Astrocyte (in vitro differentiated cells and primary cell): Measurements from ENCODE around the gene PPIL6. TPM values are rescaled to one million over a fixed set of nuclear protein-coding genes. Genes with fewer than 3 reads are reported as not detected.

Source experiments
- DNase-seq: peaks from one replicate; pipeline ENCODE4 v3.0.0-alpha.2; 2010; ENCODE audit warnings: low read depth
- FAIRE-seq: peaks from 2 replicates; lab custom pipeline; 2011; peaks lifted over from hg19 to GRCh38; lab: Jason Lieb, UNC
- H2AFZ ChIP-seq: 2 replicates; pipeline ENCODE4 v1.6.0; 2012; ENCODE audit warnings: low read depth, low read length, inconsistent platforms
- H3K27ac ChIP-seq: 2 replicates; pipeline ENCODE4 v1.5.1; 2011; ENCODE audit warnings: low read depth, low read length, inconsistent platforms
- H3K27me3 ChIP-seq: 2 replicates; pipeline ENCODE4 v1.6.0; 2011; ENCODE audit warnings: low read length, inconsistent platforms; ENCODE audit not compliant: insufficient read depth
- H3K36me3 ChIP-seq: 2 replicates; pipeline ENCODE4 v1.5.1; 2011; ENCODE audit warnings: low read length, inconsistent platforms; ENCODE audit not compliant: insufficient read depth
- H3K4me1 ChIP-seq: 2 replicates; pipeline ENCODE4 v1.5.1; 2011; ENCODE audit warnings: low read length, inconsistent platforms; ENCODE audit not compliant: insufficient read depth
- H3K4me2 ChIP-seq: 2 replicates; pipeline ENCODE4 v1.6.0; 2012; ENCODE audit warnings: low read length, inconsistent platforms
- H3K4me3 ChIP-seq: 2 replicates; pipeline ENCODE4 v1.5.1; 2011; ENCODE audit warnings: low read depth, mild to moderate bottlenecking, low read length, inconsistent platforms; ENCODE audit not compliant: insufficient read depth
- H3K79me2 ChIP-seq: 2 replicates; pipeline ENCODE4 v1.6.0; 2012; ENCODE audit warnings: mild to moderate bottlenecking, low read length, inconsistent platforms; ENCODE audit not compliant: insufficient read depth
- H3K9ac ChIP-seq: 2 replicates; pipeline ENCODE4 v1.6.0; 2012; ENCODE audit warnings: mild to moderate bottlenecking, low read length, inconsistent platforms
- H3K9me3 ChIP-seq: 2 replicates; pipeline ENCODE4 v1.5.1; 2012; ENCODE audit warnings: low read depth, mild to moderate bottlenecking, low read length, inconsistent platforms; ENCODE audit not compliant: insufficient read depth
- H4K20me1 ChIP-seq: 2 replicates; pipeline ENCODE4 v1.6.0; 2012; ENCODE audit warnings: low read length, inconsistent platforms; ENCODE audit not compliant: insufficient read depth
- H3K27ac Mint-ChIP-seq: one replicate; pipeline ENCODE4 v1.8.0; 2021; ENCODE audit warnings: mild to moderate bottlenecking, mixed read lengths; ENCODE audit not compliant: unreplicated experiment
- H3K27me3 Mint-ChIP-seq: one replicate; pipeline ENCODE4 v1.8.0; 2021; ENCODE audit warnings: low read depth, mixed read lengths; ENCODE audit not compliant: unreplicated experiment
- H3K36me3 Mint-ChIP-seq: one replicate; pipeline ENCODE4 v1.8.0; 2021; ENCODE audit warnings: low read depth, mixed read lengths; ENCODE audit not compliant: unreplicated experiment
- H3K4me1 Mint-ChIP-seq: one replicate; pipeline ENCODE4 v1.8.0; 2021; ENCODE audit warnings: low read depth, mixed read lengths; ENCODE audit not compliant: unreplicated experiment
- H3K4me3 Mint-ChIP-seq: one replicate; pipeline ENCODE4 v1.8.0; 2021; ENCODE audit warnings: mild to moderate bottlenecking, moderate library complexity, mixed read lengths; ENCODE audit not compliant: unreplicated experiment
- H3K9me3 Mint-ChIP-seq: one replicate; pipeline ENCODE4 v1.8.0; 2021; ENCODE audit warnings: mild to moderate bottlenecking, mixed read lengths; ENCODE audit not compliant: unreplicated experiment
- EZH2 ChIP-seq: IDR thresholded peaks from 2 replicates; pipeline ENCODE4 v1.6.1; 2012; ENCODE audit warnings: mild to moderate bottlenecking, low read length, inconsistent platforms; ENCODE audit not compliant: insufficient read depth
- total RNA-seq: library from RNA; stranded (reverse); gene quantifications from 2 replicates; pipeline ENCODE4 v1.2.1, GENCODE V29; 2021
- TF ChIP-seq, protein P1 (sequence below): IDR thresholded peaks from 2 replicates; pipeline ENCODE4 v1.5.1; 2011; ENCODE audit warnings: low read depth, mild to moderate bottlenecking, inconsistent platforms, low read length, moderate library complexity; ENCODE audit not compliant: insufficient read depth

Gene PPIL6
- total RNA-seq, 1 donor from 2014 or later = 1.7 TPM

DNA sequence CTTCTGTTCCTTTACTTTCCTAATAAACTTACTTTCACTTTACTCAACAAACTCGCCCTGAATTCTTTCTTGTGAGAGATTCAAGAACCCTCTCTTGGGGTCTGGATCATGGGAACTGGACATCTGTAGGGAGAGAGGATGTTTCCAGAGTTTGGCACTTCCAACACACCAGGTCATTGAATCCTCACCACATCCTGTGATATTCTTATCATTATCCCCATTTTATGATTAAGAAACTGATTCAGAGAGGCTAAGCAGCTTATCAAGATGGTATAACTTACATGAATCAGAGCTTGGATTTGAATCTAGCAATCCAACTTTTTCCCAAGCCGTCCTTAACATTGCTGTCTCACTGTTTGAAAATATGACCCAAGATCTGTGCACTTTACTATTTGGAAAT, 15.5 kb downstream of the PPIL6 start:
- Histone ChIP-seq H4K20me1 (no peaks in the 10 kb centered on the region), H3K4me3 (no peak overlapping the region), H3K4me1 (peaks cover 7% of the 10 kb centered on the region), H3K9me3 (no peaks in the 10 kb centered on the region), H3K79me2 (no peaks in the 10 kb centered on the region), H3K27ac (no peak overlapping the region), H3K9ac (no peak overlapping the region), H2AFZ (no peak overlapping the region), H3K36me3 (no peaks in the 10 kb centered on the region), H3K4me2 (no peak overlapping the region), H3K27me3 (no peaks in the 10 kb centered on the region)
- H3K27me3 Mint-ChIP-seq = no peaks in the 10 kb centered on the region
- H3K36me3 Mint-ChIP-seq = no peaks in the 10 kb centered on the region
- DNase-seq (peak; percentile 25), FAIRE-seq (no peak)
- no peaks in the 10 kb centered on the region for H3K9me3 Mint-ChIP-seq
- H3K4me3 Mint-ChIP-seq = no peak overlapping the region
- H3K4me1 Mint-ChIP-seq = no peaks in the 10 kb centered on the region
- TF ChIP-seq EZH2 = no peak
- TF ChIP-seq, protein P1, sequence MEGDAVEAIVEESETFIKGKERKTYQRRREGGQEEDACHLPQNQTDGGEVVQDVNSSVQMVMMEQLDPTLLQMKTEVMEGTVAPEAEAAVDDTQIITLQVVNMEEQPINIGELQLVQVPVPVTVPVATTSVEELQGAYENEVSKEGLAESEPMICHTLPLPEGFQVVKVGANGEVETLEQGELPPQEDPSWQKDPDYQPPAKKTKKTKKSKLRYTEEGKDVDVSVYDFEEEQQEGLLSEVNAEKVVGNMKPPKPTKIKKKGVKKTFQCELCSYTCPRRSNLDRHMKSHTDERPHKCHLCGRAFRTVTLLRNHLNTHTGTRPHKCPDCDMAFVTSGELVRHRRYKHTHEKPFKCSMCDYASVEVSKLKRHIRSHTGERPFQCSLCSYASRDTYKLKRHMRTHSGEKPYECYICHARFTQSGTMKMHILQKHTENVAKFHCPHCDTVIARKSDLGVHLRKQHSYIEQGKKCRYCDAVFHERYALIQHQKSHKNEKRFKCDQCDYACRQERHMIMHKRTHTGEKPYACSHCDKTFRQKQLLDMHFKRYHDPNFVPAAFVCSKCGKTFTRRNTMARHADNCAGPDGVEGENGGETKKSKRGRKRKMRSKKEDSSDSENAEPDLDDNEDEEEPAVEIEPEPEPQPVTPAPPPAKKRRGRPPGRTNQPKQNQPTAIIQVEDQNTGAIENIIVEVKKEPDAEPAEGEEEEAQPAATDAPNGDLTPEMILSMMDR = no peak
- H3K27ac Mint-ChIP-seq = no peak overlapping the region

DNA sequence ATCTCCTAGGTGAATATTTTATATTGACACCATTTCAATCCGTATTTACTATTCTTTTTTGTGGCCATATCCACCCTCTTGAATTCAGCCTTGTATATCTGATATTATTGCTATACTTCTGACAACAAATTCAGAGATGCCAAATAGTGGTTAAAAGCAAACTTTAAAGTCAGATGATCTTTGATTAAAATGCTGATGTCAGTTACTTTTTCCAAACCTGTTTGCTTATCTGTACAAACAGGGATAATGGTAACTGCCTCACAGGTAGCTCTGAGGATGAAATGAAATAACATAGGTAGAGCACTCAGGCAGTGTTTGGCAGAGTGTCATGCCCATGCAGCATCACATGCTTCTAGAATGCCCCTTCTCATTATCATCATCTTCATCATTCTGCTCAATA, 19.2 kb downstream of the PPIL6 start:
- Histone ChIP-seq H2AFZ (no peak overlapping the region), H3K9me3 (no peaks in the 10 kb centered on the region), H3K36me3 (no peaks in the 10 kb centered on the region), H3K79me2 (no peaks in the 10 kb centered on the region), H3K4me3 (no peak overlapping the region), H4K20me1 (no peaks in the 10 kb centered on the region), H3K27ac (no peak overlapping the region), H3K9ac (no peak overlapping the region), H3K4me1 (peaks cover 7% of the 10 kb centered on the region), H3K27me3 (no peaks in the 10 kb centered on the region), H3K4me2 (no peak overlapping the region)
- DNase-seq (no peak), FAIRE-seq (no peak)
- no peaks in the 10 kb centered on the region for H3K4me1 Mint-ChIP-seq
- TF ChIP-seq EZH2 = no peak
- TF ChIP-seq, protein P1 = no peak
- no peak overlapping the region for H3K4me3 Mint-ChIP-seq
- H3K27ac Mint-ChIP-seq = no peak overlapping the region
- no peaks in the 10 kb centered on the region for H3K36me3 Mint-ChIP-seq
- H3K27me3 Mint-ChIP-seq = peaks cover 3% of the 10 kb centered on the region
- H3K9me3 Mint-ChIP-seq = no peaks in the 10 kb centered on the region

DNA sequence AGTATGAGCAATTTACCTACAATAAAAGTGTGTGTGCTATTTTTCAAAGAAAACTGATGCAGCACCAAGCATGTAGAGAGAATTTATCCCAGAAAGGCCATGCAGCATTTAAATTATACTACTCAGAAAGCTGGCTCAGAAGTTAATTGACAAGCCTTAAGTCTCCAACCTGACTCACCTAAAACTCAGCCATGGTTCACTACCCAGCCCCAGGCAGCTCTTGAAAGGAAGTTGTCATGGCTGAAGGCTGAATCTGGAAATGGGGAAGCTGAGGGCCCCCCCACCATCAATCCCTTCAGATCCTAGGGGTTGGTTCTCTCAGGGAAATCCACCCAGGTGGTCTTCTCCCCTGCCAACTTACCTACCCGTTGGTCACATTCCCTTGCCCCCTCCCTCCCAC, 19.7 kb downstream of the PPIL6 start:
- TF ChIP-seq EZH2 = no peak
- DNase-seq = no peak
- H3K9me3 Mint-ChIP-seq = no peaks in the 10 kb centered on the region
- no peak overlapping the region for H3K9ac ChIP-seq
- no peak overlapping the region for H3K27ac ChIP-seq
- H3K4me3 ChIP-seq = no peak overlapping the region
- H3K36me3 Mint-ChIP-seq = no peaks in the 10 kb centered on the region
- H3K4me1 Mint-ChIP-seq = no peaks in the 10 kb centered on the region
- H3K27ac Mint-ChIP-seq = no peak overlapping the region
- no peak for FAIRE-seq
- H4K20me1 ChIP-seq = no peaks in the 10 kb centered on the region
- H3K4me3 Mint-ChIP-seq = no peak overlapping the region
- H3K79me2 ChIP-seq = no peaks in the 10 kb centered on the region
- no peaks in the 10 kb centered on the region for H3K9me3 ChIP-seq
- H3K4me1 ChIP-seq = peaks cover 7% of the 10 kb centered on the region
- H3K27me3 ChIP-seq = no peaks in the 10 kb centered on the region
- H3K27me3 Mint-ChIP-seq = peaks cover 3% of the 10 kb centered on the region
- H3K4me2 ChIP-seq = no peak overlapping the region
- H2AFZ ChIP-seq = no peak overlapping the region
- H3K36me3 ChIP-seq = no peaks in the 10 kb centered on the region
